B cell (primary cell): ENCODE measurements around the gene ACADM. TPM values are rescaled to one million over a fixed set of nuclear protein-coding genes. Genes with fewer than 3 reads are reported as not detected.

Experiments
- ATAC-seq: fragments of 200-7000 bp; cut with Tn5 transposase; one replicate; pipeline ENCODE4 v1.10.0; 2021; ENCODE audit warnings: low read depth, mild to moderate bottlenecking, moderate number of reproducible peaks, moderate library complexity
- CTCF ChIA-PET: fragments of 350-600 bp; sonication (Branson Sonifier 250); formaldehyde crosslinking; loops from one replicate; lab custom pipeline; 2021; ENCODE audit warnings: antibody characterized with exemption, inconsistent platforms; lab: Charles Lee
- POLR2A ChIA-PET: fragments of 350-600 bp; sonication (Branson Sonifier 250); formaldehyde crosslinking; loops from one replicate; lab custom pipeline; 2021; ENCODE audit warnings: antibody characterized with exemption; lab: Charles Lee
- DNase-seq: peaks from one replicate; pipeline ENCODE4 v3.0.0; 2013
- H2AFZ ChIP-seq: 2 replicates; pipeline ENCODE4 v1.6.1; 2012; ENCODE audit warnings: mild to moderate bottlenecking, low read depth, low read length; ENCODE audit not compliant: insufficient read depth, poor library complexity, severe bottlenecking
- H3K27ac ChIP-seq, 2 donors: 1 replicate in 1 of 2; 2 replicates in 1 of 2; pipeline ENCODE4 v1.5.1; 2012 to 2013; ENCODE audit warnings: low read length in 2 of 2, mild to moderate bottlenecking in 2 of 2, moderate library complexity in 1 of 2
- H3K27me3 ChIP-seq, 4 experiments: fragments of 200-600 bp in 1 of 4; sonication (generic) in 1 of 4; replicated peaks in 1 of 4; 1 replicate in 2 of 4; 2 replicates in 2 of 4; pipeline versions ENCODE4 v1.6.1 to v1.7.0; 2013 to 2016; ENCODE audit warnings: low read length in 3 of 4, mild to moderate bottlenecking in 2 of 4, mixed read lengths in 1 of 4, moderate library complexity in 1 of 4; ENCODE audit not compliant: insufficient read depth in 4 of 4, control insufficient read depth in 3 of 4; ENCODE audit errors: control extremely low read depth in 1 of 4
- H3K36me3 ChIP-seq, 2 experiments: replicated peaks in 1 of 2; 1 replicate in 1 of 2; 2 replicates in 1 of 2; pipeline versions ENCODE4 v1.6.1 to v1.7.1; 2013; ENCODE audit warnings: low read length in 1 of 2; ENCODE audit not compliant: insufficient read depth in 2 of 2, control insufficient read depth in 1 of 2; ENCODE audit errors: control extremely low read depth in 1 of 2, extremely low read depth in 1 of 2
- H3K4me1 ChIP-seq, 2 donors: fragments of 200-600 bp in 1 of 2; sonication (generic) in 1 of 2; 1 replicate in 1 of 2; 2 replicates in 1 of 2; pipeline versions ENCODE4 v1.5.1 to v1.6.1; 2013 to 2017; ENCODE audit warnings: low read length in 2 of 2; ENCODE audit not compliant: control insufficient read depth in 2 of 2, insufficient read depth in 2 of 2
- H3K4me2 ChIP-seq: replicated peaks from 2 replicates; pipeline ENCODE3; 2012; ENCODE audit warnings: mild to moderate bottlenecking, low read depth, low read length; ENCODE audit not compliant: poor library complexity, severe bottlenecking
- H3K4me3 ChIP-seq, 5 experiments: fragments of 200-600 bp in 1 of 5; sonication (generic) in 1 of 5; 1 replicate in 3 of 5; 2 replicates in 2 of 5; pipeline versions ENCODE4 v1.5.1 to v1.7.0; 2011 to 2016; ENCODE audit warnings: low read length in 4 of 5, mild to moderate bottlenecking in 4 of 5, low read depth in 2 of 5, control low read depth in 1 of 5, moderate library complexity in 1 of 5; ENCODE audit not compliant: insufficient read depth in 1 of 5; ENCODE audit errors: control extremely low read depth in 1 of 5, extremely low read depth in 1 of 5
- H3K79me2 ChIP-seq: fragments of 200-600 bp; sonication (generic); one replicate; pipeline ENCODE4 v1.6.0; 2016; ENCODE audit warnings: low read length; ENCODE audit not compliant: control insufficient read depth, insufficient read depth
- H3K9ac ChIP-seq: fragments of 200-600 bp; sonication (generic); 2 replicates; pipeline ENCODE4 v1.6.1; 2017; ENCODE audit warnings: mild to moderate bottlenecking, low read length, moderate library complexity
- H3K9me3 ChIP-seq, 3 donors: one replicate each; pipeline versions ENCODE4 v1.6.1 to v1.7.1; 2013; ENCODE audit warnings: low read length in 2 of 3; ENCODE audit not compliant: control insufficient read depth in 2 of 3, insufficient read depth in 1 of 3; ENCODE audit errors: control extremely low read depth in 1 of 3
- H4K20me1 ChIP-seq: 2 replicates; pipeline ENCODE4 v1.6.0; 2012; ENCODE audit warnings: mild to moderate bottlenecking, low read length; ENCODE audit not compliant: insufficient read depth, control insufficient read depth, poor library complexity, severe bottlenecking
- H3K27ac Mint-ChIP-seq: one replicate; pipeline ENCODE4 v1.8.0; 2021; ENCODE audit warnings: mixed read lengths
- H3K27me3 Mint-ChIP-seq: one replicate; pipeline ENCODE4 v1.8.0; 2021; ENCODE audit warnings: mixed read lengths
- H3K4me1 Mint-ChIP-seq: one replicate; pipeline ENCODE4 v1.8.0; 2021; ENCODE audit warnings: mixed read lengths
- H3K4me3 Mint-ChIP-seq: one replicate; pipeline ENCODE4 v1.8.0; 2021; ENCODE audit warnings: mixed read lengths
- H3K9me3 Mint-ChIP-seq: one replicate; pipeline ENCODE4 v1.8.0; 2022; ENCODE audit warnings: mixed read lengths; ENCODE audit not compliant: insufficient read depth
- CTCF ChIP-seq: fragments of 200-600 bp; IDR thresholded peaks from one replicate; pipeline ENCODE4 v1.8.0; 2022; ENCODE audit warnings: antibody characterized with exemption, mild to moderate bottlenecking
- EZH2 ChIP-seq: IDR thresholded peaks from 2 replicates; pipeline ENCODE4 v1.6.1; 2012; ENCODE audit warnings: borderline replicate concordance, low read depth, mild to moderate bottlenecking, moderate library complexity, low read length; ENCODE audit not compliant: insufficient read depth, poor library complexity, severe bottlenecking
- WGBS: methylation state at CpG from one replicate; pipeline ENCODE4 v1.1.5; 2013; ENCODE audit warnings: missing lambda C conversion rate; ENCODE audit not compliant: insufficient coverage; 5-methylcytosine and 5-hydroxymethylcytosine counted together
- intact Hi-C: fragments of 100-400 bp; cut with micrococcal nuclease; formaldehyde crosslinking; loops from one replicate; pipeline ENCODE4 v1.10.0; 2022
- polyA plus RNA-seq: library from polyadenylated mRNA; depleted of rRNA; stranded (reverse); fragments of >200 nt; gene quantifications from 2 replicates; pipeline ENCODE4 v1.2.3, GENCODE V29; 2012
- total RNA-seq, 2 donors: library from RNA; stranded (reverse); fragments of 120-200 nt in 1 of 2; gene quantifications; 1 replicate in 1 of 2; 2 replicates in 1 of 2; pipeline versions ENCODE4 v1.2.3 to v1.2.4, GENCODE V29; 2013 to 2022

ACADM gene
- total and polyA plus RNA-seq, 2 donors (not counting 1 experiment from before 2014, with no cell fraction given): 16.4 to 53.3 TPM

GRCh38 chr1:75811211-75811981, 86.9 kb downstream of the ACADM start:
- ChIA-PET CTCF (no interaction called here), POLR2A (no interaction called here)
- Mint-ChIP-seq H3K9me3 (no peaks in the 10 kb centered on the region), H3K27ac (no peak overlapping the region), H3K4me3 (no peak overlapping the region), H3K4me1 (no peaks in the 10 kb centered on the region), H3K27me3 (no peaks in the 10 kb centered on the region)
- Histone ChIP-seq H3K4me1 (no peaks in the 10 kb centered on the region), H3K4me3 (no peak overlapping the region), H3K27ac (no peak overlapping the region), H3K79me2 (no peaks in the 10 kb centered on the region), H3K27me3 (no peaks in the 10 kb centered on the region), H2AFZ (no peak overlapping the region), H4K20me1 (no peaks in the 10 kb centered on the region), H3K9ac (no peak overlapping the region), H3K9me3 (no peaks in the 10 kb centered on the region), H3K36me3 (no peaks in the 10 kb centered on the region), H3K4me2 (no peak overlapping the region)
- intact Hi-C loops: no loop called here
- no CpG with 5 or more reads among the region's 1 CpG for WGBS
- DNase-seq (no peak), ATAC-seq (no peak)
- no peak for TF ChIP-seq CTCF
- no peak for TF ChIP-seq EZH2

GRCh38 chr1:75812065-75812464, 87.6 kb downstream of the ACADM start:
- no peak overlapping the region for H3K4me3 Mint-ChIP-seq

More at GRCh38 chr1:75812065-75812464, 87.6 kb downstream of the ACADM start:
- H3K36me3 ChIP-seq: no peaks in the 10 kb centered on the region
- H2AFZ ChIP-seq: no peak overlapping the region
- H3K27me3 Mint-ChIP-seq: no peaks in the 10 kb centered on the region
- no peaks in the 10 kb centered on the region for H3K79me2 ChIP-seq
- H3K4me1 ChIP-seq: no peaks in the 10 kb centered on the region
- DNase-seq: no peak
- H3K9me3 Mint-ChIP-seq: no peaks in the 10 kb centered on the region
- H3K9ac ChIP-seq: no peak overlapping the region
- no peak overlapping the region for H3K27ac ChIP-seq
- ATAC-seq: no peak
- 94% methylated on average over 3 of the region's 3 CpGs for whole genome bisulfite sequencing
- no peak overlapping the region for H3K27ac Mint-ChIP-seq
- intact Hi-C loops: no loop called here
- TF ChIP-seq CTCF (no peak), EZH2 (no peak)
- H3K4me1 Mint-ChIP-seq: no peaks in the 10 kb centered on the region
- no peaks in the 10 kb centered on the region for H3K9me3 ChIP-seq
- POLR2A ChIA-PET: no interaction called here
- no peaks in the 10 kb centered on the region for H3K27me3 ChIP-seq
- CTCF ChIA-PET: no interaction called here
- H4K20me1 ChIP-seq: no peaks in the 10 kb centered on the region
- H3K4me2 ChIP-seq: no peak overlapping the region
- no peak overlapping the region for H3K4me3 ChIP-seq
